Raji (cell line): Measurements from ENCODE around the gene GPR146.
A peak's percentile ranks its signal among the peaks of the same experiment; 100 is the strongest.

Experiments
- POLR2A ChIP-seq: IDR thresholded peaks from 2 replicates; pipeline ENCODE4 v1.6.1; 2011; ENCODE audit warnings: low read depth, low read length, control low read depth; ENCODE audit not compliant: insufficient read depth

Gene GPR146, protein sequence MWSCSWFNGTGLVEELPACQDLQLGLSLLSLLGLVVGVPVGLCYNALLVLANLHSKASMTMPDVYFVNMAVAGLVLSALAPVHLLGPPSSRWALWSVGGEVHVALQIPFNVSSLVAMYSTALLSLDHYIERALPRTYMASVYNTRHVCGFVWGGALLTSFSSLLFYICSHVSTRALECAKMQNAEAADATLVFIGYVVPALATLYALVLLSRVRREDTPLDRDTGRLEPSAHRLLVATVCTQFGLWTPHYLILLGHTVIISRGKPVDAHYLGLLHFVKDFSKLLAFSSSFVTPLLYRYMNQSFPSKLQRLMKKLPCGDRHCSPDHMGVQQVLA

DNA sequence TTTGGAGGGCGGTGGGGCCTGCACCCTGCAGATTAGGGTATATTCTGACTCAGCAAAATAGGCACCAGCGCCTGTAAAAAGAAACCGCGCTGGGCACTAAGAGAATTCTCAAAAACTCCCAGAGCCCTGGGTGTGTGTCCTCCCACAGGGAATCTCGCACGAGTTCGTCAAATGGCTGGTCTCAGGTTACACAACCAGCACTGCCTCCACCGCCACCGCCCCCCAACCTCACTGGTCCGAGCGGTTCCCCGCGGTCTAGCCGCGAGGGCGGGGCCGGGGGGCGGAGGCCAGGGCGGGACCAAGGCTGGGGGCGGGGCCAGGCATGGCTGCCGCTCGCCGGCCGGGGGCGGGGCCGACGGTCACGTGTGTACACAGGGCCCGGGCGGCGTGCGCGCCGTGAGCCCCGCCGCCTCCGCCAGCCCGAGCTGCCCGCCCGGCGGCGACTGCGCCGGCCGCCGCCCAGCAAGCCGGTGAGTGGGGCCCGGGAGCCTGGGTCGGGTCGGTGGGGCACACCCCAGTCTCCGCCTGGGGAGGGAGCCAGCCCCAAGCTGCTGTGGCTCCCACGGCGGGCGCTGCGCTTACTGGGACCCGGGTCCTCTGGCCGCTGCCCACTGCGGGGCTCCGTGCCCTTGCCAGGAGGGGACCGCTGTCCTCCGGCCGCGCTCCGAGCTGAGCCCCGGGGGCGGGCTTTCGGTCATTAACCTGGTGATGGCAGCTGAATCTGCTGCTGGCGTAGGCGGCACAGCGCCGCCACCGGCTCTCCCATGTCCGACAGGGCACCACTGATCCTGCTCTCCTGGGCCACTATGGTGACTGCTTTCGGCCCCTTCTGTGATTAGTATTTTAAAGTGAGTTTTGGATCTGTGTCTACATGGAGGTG is at the start of gene GPR146:
GPR146 (plus strand) TSS at position 358 of the 880 bp plus-strand sequence. CDS start 12,970 bp downstream, outside the sequence.
- peak; percentile 57; the same call in 1 of the 2 replicates for TF ChIP-seq POLR2A

DNA sequence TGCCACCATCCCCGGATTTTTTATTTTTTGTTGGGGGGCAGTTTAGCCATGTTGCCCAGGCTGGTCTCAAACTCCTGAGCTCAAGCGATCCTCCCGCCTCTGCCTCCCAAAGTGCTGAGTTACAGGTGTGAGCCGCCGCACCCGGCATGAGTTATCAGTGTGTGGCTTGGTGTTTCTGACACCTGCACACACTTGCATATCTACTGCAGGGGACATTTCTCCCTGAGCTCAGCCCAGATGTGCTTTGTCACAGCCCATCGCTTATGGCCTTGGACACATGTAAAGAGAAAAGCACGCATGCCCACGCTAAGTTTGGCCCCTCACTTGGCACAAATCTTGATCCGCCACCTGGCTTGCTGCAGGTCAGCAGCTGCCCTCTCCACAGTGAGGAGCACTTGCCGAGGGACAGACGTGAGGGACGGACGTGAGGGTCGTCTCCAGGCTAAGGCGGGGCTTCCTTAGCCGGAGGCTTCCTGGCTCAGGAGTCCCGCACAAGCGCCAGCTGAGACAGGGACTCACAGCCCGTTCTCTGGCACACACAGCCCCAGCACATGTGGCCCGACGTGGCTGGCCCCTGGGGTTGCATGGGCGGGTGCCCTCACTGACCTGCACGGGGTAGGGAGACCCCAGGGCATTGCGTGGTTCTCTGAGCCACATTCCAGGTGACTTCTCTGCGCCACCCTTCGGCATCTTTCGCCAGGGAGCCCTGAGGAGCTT is 49.6 kb upstream of the GPR146 start:
- TF ChIP-seq POLR2A = no peak

GRCh38 chr7:995571-995970 is 48.8 kb upstream of the GPR146 start:
- TF ChIP-seq POLR2A = no peak

- TF ChIP-seq POLR2A = no peak
Observed at GRCh38 chr7:996079-996872, 48.1 kb upstream of the GPR146 start.

GRCh38 chr7:997404-998395 is 46.6 kb upstream of the GPR146 start:
- TF ChIP-seq POLR2A = no peak

- no peak for TF ChIP-seq POLR2A
Observed at GRCh38 chr7:999149-999879, 45.0 kb upstream of the GPR146 start.

DNA sequence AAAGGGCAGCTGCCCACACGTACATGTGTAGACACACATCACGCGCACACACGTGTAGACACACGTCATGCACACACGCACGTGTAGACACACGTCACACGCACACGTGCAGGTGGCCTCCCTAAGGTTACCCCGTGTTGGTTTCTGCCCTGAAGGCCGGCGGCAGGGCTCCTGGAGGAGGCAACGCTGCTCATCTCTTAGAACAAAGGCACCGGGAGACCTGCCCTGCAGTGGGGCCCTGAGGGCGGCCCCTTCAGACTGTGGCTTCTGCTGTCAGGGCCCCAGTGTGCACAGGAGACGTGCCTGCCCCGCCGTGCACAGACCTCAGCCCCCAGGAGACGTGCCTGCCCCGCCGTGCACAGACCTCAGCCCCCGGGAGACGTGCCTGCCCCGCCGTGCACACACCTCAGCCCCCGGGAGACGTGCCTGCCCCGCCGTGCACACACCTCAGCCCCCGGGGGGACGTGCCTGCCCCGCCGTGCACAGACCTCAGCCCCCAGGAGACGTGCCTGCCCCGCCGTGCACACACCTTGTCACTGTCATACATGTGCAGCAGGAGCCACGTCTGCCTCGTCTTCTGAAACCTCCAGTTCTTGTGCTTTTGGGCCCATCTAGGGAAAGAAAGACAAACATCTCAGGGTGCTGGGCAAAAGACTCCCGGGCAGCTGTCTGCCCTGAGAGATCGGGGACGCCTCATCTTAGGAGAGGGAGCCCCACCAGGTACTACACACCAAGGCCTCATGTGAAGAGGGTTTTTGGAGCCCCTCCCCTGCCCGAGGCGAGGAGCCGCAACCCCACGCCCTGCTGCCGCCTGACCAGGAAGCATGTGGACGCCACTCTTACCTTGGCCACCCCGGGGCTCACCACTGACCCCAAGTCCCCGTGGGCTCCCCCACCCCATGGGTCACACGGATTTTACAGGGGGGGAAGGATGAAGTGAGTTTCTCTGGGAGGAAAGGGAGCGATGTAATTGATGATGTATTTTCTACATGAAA is 44.1 kb upstream of the GPR146 start:
- no peak for TF ChIP-seq POLR2A

- no peak for TF ChIP-seq POLR2A
Observed at GRCh38 chr7:1004018-1004852, 40.1 kb upstream of the GPR146 start.

GRCh38 chr7:1005303-1005702 is 39.0 kb upstream of the GPR146 start:
- no peak for TF ChIP-seq POLR2A

DNA sequence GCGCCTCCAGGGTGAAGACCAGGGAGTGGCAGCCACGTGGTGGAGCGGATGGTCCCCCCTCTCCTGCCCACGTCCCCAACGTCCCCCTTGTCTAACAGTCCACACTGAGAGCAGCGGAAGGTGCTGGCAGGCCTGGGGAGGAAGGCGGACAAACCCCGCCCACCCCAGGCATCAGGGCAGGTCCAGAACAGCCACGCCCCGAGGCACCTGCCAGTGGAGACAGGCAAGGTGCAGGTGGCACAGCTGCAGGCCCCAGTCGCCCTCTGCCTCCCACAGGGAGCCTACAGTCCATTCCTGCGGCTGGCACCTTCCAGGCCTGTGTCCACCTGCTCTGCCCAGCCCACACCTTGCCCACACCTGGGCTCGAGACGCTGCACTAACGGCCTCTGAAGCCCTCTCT is 36.4 kb upstream of the GPR146 start:
- TF ChIP-seq POLR2A = no peak
